ENCODE results near the gene PRSS57.
A peak's percentile ranks its signal among the peaks of the same experiment; 100 is the strongest.

The PRSS57 gene

DNA sequence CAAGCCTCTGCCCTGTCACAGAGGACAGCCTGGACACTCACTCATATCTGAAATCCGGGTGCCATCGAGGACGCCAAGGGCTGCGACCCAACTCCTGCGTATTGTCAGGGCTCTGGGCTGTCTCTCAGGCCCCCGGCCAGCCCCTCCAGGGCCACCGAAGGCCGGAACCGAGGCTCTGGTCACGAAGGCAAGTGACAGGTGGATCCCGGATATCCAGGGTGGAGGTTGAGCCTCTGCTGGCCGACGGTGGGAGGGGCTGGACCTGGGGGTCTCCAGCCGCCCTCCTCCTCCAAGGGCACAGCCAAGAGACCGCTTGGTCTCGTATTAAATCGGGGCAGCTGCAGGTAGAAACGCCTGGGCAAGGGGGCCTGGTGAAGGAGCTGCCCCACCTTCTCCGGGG lies 37.6 kb downstream of the PRSS57 start:
- Mint-ChIP-seq H3K27me3 (no peaks in the 10 kb centered on the region), H3K36me3 (ENCODE audit: insufficient read depth) (peaks cover 68% of the 10 kb centered on the region), H3K9me3 (no peaks in the 10 kb centered on the region), H3K4me3 (peak overlapping the region; percentile 64), H3K27ac (ENCODE audit: low read depth) (peak overlapping the region; percentile 93), H3K4me1 (peaks cover 66% of the 10 kb centered on the region)
- ATAC-seq (replicated peaks; ENCODE audit: extremely low read depth, poor library complexity, severe bottlenecking), result no peak
- no peak for DNase-seq (ENCODE audit: low spot score in 2 of 2)

DNA sequence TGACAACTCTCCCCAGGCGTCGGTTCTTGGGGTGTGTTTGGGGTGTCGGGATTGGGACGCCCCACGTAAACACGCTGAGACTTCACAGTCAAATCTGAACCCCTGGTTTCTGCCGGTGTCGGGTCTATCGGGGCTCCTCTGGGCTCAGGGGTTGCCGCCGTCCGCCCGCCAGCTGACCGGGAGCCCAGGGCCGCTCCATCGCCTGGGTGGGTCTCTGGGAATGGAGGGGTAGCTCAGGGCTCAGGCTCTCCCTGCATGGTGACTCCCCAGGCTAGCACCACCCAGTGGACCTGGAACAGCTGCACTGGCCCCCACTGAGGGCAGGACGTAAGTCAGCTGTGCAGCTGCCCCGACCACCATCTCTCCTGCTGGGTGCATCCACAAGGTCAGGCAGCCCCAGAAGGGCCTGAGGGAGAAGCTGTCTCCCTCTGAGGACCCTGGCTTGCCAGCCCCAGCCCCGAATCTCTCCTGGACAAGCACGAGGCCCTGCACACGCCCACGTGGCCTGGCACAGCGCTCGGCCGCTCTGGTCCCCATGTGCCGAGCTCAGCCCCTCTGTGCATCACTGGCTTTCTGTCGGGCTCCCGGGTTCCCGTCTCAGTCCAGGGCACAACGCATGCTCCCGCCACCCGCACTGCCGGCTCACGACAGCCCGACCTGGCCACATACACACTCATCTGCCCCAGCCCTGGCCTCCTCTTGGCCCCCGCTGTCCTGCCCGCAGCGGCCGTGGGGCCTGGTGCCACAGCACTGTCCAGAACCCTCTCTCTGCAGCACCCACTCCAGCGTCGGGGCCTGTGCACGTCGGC lies 38.3 kb downstream of the PRSS57 start:
- H3K4me1 Mint-ChIP-seq, result peaks cover 64% of the 10 kb centered on the region
- no peaks in the 10 kb centered on the region for H3K9me3 Mint-ChIP-seq
- no peak for ATAC-seq (replicated peaks; ENCODE audit: extremely low read depth, poor library complexity, severe bottlenecking)
- peak overlapping the region; percentile 93 for H3K27ac Mint-ChIP-seq (ENCODE audit: low read depth)
- H3K4me3 Mint-ChIP-seq, result peak overlapping the region; percentile 64
- peaks cover 67% of the 10 kb centered on the region for H3K36me3 Mint-ChIP-seq (ENCODE audit: insufficient read depth)
- H3K27me3 Mint-ChIP-seq, result no peaks in the 10 kb centered on the region
- no peak for DNase-seq (ENCODE audit: low spot score in 2 of 2)

DNA sequence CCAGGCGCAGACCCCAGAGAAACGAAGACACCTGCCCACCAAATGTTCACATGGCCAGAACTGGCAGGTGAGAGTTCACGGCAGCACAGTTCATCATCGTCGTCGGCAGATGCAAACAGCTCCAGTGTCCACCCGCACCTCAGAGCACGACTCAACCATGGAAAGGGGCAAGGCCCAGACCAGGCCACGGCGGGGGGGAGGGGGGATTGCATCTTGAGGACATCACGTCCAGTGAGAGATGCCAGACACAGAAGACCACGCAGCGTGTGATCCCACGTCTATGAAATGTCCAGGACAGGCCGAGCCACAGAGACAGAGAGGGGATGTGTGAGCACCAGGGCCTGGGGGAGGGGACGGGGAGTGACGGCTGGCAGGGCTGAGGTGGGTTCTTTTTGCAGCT lies 39.6 kb downstream of the PRSS57 start:
- Mint-ChIP-seq H3K27ac (ENCODE audit: low read depth) (peak overlapping the region; percentile 93), H3K27me3 (no peaks in the 10 kb centered on the region), H3K4me1 (peaks cover 52% of the 10 kb centered on the region), H3K9me3 (no peaks in the 10 kb centered on the region), H3K4me3 (peak overlapping the region; percentile 64), H3K36me3 (ENCODE audit: insufficient read depth) (peaks cover 61% of the 10 kb centered on the region)
- no peak for ATAC-seq (replicated peaks; ENCODE audit: extremely low read depth, poor library complexity, severe bottlenecking)
- no peak for DNase-seq (ENCODE audit: low spot score in 2 of 2)

DNA sequence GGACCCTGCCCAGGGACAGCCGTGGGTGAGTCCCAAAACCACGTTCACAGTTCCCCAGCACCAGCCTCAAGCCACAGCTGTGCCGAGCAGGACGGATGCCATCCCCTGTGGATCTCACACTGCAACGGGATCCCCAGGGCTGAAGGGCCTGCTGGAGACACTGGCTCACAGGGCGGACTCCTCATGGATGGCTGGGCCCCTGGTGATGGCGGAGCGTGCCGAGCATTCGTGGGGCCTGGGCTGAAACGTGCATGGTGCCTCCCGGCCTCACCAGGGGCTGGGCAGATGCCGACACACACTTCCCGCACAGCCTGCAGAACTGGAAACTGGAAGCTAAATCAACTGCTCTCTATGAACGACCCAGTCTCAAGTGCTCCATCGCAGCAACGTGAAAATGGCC lies 41.8 kb downstream of the PRSS57 start:
- peaks cover 34% of the 10 kb centered on the region for H3K4me1 Mint-ChIP-seq
- H3K27me3 Mint-ChIP-seq, result no peaks in the 10 kb centered on the region
- DNase-seq (ENCODE audit: low spot score in 2 of 2) (no peak), ATAC-seq (replicated peaks; ENCODE audit: extremely low read depth, poor library complexity, severe bottlenecking) (no peak)
- peaks cover 55% of the 10 kb centered on the region for H3K36me3 Mint-ChIP-seq (ENCODE audit: insufficient read depth)
- no peak overlapping the region for H3K27ac Mint-ChIP-seq (ENCODE audit: low read depth)
- H3K4me3 Mint-ChIP-seq, result no peak overlapping the region
- no peaks in the 10 kb centered on the region for H3K9me3 Mint-ChIP-seq

DNA sequence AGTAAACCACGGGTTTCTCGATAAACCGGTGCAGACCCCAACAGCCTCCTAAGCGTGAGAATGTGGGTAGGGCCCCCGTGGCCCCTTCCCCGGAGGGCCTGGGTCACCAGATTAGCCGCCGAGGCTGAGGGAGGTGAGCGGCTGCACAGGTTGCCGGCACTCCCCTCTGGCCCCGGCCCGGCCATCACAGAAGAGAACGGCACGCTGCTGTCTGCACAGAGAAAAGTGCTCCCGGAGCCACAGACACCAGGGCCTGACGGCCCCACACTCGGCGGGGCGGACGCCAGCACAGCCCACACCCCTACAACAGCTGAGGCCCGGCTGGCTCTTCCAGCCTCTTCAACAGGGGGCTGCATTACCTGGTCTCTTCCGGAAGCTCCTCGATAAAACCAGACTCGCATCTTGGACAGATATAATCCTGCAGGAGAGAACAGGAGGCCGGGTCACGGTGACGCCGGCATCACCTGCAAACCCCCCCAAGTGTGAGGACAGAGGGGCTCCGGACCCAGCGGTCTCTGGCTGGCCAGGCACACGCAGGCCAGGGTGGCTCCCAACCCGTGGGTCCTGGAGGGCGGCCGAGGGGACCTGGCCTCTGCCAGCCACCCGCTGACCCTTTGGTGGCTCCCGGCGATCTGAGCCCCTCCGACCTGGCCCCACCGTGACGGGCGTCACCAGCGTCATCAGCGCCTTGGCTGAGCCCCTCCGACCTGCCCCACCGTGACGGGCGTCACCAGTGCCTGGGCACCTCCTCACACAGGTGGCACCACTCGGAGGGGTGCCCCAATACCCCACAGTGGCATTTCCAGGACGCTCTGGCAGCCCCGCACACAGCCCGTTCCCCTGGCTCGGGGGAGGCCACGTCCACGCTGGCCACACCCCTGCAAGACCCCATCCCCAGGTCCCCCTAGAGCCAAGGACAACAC lies 42.5 kb downstream of the PRSS57 start:
- H3K4me3 Mint-ChIP-seq, result no peak overlapping the region
- DNase-seq (ENCODE audit: low spot score in 2 of 2), result no peak
- peaks cover 57% of the 10 kb centered on the region for H3K36me3 Mint-ChIP-seq (ENCODE audit: insufficient read depth)
- H3K27me3 Mint-ChIP-seq, result no peaks in the 10 kb centered on the region
- H3K4me1 Mint-ChIP-seq, result peaks cover 31% of the 10 kb centered on the region
- no peaks in the 10 kb centered on the region for H3K9me3 Mint-ChIP-seq
- ATAC-seq (replicated peaks; ENCODE audit: extremely low read depth, poor library complexity, severe bottlenecking), result no peak
- no peak overlapping the region for H3K27ac Mint-ChIP-seq (ENCODE audit: low read depth)

DNA sequence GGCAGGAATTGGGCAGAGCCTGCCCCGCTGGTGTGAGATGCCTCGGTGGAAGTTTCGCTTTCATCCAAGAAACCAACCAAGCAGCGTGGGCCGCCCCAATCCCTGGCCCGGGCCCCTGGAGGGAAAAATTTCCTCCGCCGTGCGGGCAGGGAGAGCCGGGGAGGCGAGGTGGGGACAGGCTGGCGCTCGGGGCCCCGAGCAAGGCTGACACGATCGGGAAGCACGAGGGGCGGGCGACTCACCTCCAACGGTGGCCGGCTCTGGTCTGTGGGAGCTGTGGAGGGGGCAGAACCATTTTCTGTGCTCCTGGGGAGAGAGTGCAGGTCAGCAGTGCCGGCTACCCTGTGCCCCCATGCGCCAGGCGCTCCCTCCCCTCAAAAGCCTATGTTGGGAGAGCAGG lies 43.3 kb downstream of the PRSS57 start:
- H3K27ac Mint-ChIP-seq (ENCODE audit: low read depth), result no peak overlapping the region
- peaks cover 51% of the 10 kb centered on the region for H3K36me3 Mint-ChIP-seq (ENCODE audit: insufficient read depth)
- H3K27me3 Mint-ChIP-seq, result no peaks in the 10 kb centered on the region
- H3K4me3 Mint-ChIP-seq, result no peak overlapping the region
- DNase-seq (ENCODE audit: low spot score in 2 of 2) (no peak), ATAC-seq (replicated peaks; ENCODE audit: extremely low read depth, poor library complexity, severe bottlenecking) (no peak)
- peaks cover 23% of the 10 kb centered on the region for H3K4me1 Mint-ChIP-seq
- H3K9me3 Mint-ChIP-seq, result no peaks in the 10 kb centered on the region

DNA sequence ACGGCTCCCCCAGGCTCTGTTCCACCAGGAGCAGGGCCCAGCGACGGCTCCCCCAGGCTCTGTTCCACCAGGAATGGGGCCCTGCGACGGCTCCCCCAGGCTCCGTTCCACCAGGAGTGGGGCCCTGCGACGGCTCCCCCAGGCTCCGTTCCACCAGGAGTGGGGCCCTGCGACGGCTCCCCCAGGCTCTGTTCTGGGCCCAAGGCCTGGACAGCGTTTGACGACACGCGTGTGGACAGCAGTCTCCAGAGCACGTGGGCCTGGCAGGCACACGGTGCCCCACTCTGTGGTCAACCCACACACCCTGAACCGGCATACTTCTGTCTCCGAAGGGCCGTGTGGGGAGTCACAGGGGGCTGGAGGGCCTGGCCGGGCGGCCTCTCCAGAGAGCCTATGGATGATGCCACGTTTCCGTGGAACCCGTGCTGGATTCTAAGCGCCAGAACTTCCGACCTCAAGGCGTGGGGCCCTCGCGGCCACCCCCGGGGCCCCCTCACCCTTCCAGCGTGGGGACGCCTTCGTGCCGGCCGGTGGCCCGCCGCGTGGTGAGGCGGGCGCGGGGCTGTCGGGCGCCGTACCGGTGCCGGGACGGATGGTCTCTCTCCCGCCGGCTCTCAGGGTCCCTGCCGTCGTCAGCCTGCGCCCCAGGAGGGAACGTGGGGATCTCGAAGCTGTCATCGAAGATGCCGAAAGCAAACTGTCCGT lies 44.0 kb downstream of the PRSS57 start:
- Mint-ChIP-seq H3K9me3 (no peaks in the 10 kb centered on the region), H3K27me3 (no peaks in the 10 kb centered on the region), H3K36me3 (ENCODE audit: insufficient read depth) (peaks cover 51% of the 10 kb centered on the region), H3K4me1 (peaks cover 16% of the 10 kb centered on the region), H3K27ac (ENCODE audit: low read depth) (no peak overlapping the region), H3K4me3 (no peak overlapping the region)
- DNase-seq (ENCODE audit: low spot score in 2 of 2) (no peak), ATAC-seq (replicated peaks; ENCODE audit: extremely low read depth, poor library complexity, severe bottlenecking) (no peak)

DNA sequence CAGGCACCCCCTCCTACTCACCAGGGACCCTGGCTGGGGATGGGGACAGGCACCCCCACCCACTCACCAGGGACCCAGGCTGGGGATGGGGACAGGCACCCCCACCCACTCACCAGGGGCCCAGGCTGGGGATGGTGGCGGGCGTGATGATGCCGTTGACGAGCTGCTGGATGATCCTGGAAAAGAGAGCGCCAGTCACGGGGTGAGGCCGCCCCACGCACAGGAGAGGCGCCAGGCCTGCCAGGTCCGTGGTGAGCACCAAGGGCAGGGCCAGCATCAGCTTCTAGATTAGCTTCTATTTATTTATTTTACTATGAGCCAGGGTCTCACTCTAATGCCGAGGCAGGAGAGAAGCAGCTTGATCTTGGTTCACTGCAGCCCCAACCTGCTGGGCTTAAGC lies 45.1 kb downstream of the PRSS57 start:
- ATAC-seq (replicated peaks; ENCODE audit: extremely low read depth, poor library complexity, severe bottlenecking), result no peak
- Mint-ChIP-seq H3K36me3 (ENCODE audit: insufficient read depth) (peaks cover 48% of the 10 kb centered on the region), H3K27ac (ENCODE audit: low read depth) (no peak overlapping the region), H3K27me3 (no peaks in the 10 kb centered on the region), H3K4me3 (no peak overlapping the region), H3K9me3 (no peaks in the 10 kb centered on the region), H3K4me1 (peaks cover 4% of the 10 kb centered on the region)
- no peak for DNase-seq (ENCODE audit: low spot score in 2 of 2)

DNA sequence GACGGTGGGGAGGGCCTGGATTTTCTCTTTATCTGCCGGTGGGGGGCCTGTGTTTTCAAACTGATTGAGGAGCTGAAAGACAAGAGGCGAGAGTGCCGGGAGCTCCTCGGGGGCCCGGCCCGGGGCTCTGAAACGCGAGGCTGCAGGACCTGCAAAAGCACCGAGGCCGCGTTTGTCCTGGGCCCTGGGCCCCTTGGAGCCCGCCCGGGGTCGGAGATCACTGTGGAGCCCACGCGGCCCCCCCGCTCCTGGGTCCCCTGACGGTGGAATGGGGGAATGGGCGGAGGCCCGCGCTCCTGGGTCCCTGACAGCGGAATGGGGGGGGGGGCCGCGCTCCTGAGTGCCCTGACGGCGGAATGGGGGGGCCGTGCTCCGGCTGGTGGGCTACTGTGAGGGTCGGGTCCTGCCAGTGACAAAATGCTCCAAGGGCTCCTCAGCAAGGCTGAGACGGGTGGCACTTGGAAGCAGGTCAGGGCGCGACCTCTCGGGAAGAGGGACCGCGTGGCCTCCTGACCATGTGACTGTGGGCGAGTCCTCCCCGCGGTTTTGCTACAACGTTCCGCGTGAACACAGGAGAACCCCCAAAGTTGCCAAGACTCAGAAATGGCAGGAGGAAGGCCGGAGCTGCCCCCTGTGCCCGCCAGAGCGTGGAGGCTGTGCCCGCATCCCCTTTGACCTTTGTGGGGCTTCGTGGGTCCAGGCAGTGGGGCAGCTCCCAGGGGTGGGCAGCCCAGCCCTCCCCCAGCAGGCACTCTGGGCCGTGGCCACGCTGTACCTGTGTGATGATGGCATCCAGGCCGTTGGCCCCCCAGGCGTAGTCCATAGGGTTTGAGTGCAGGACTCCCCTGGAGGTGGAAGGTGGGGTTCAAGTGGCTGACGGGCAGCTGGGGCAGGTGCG lies 46.1 kb downstream of the PRSS57 start:
- no peak for DNase-seq (ENCODE audit: low spot score in 2 of 2)
- H3K4me1 Mint-ChIP-seq, result no peaks in the 10 kb centered on the region
- no peak overlapping the region for H3K27ac Mint-ChIP-seq (ENCODE audit: low read depth)
- no peak overlapping the region for H3K4me3 Mint-ChIP-seq
- H3K9me3 Mint-ChIP-seq, result no peaks in the 10 kb centered on the region
- H3K36me3 Mint-ChIP-seq (ENCODE audit: insufficient read depth), result peaks cover 43% of the 10 kb centered on the region
- ATAC-seq (replicated peaks; ENCODE audit: extremely low read depth, poor library complexity, severe bottlenecking), result no peak
- no peaks in the 10 kb centered on the region for H3K27me3 Mint-ChIP-seq

DNA sequence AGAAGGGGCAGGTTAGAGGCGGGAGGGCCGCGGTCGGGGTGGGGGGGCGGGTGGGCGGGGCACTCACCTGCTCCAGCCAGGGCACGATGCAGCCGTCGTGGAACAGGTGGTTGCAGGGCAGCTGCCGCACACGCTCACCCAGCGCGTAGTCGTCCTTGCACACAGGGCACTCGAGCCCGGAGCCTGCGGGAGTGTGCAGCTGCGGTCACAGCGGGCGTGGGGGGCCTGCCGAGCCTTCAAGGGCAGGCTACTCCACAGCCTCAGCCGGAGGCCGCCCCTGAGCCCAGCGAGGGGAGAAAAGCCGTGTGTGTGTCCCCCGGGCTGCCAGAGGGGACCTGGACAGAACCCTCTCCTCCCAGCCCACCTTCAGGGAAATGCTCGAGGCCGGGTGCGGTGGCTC lies 46.9 kb downstream of the PRSS57 start:
- no peak overlapping the region for H3K27ac Mint-ChIP-seq (ENCODE audit: low read depth)
- no peaks in the 10 kb centered on the region for H3K9me3 Mint-ChIP-seq
- DNase-seq (ENCODE audit: low spot score in 2 of 2), result no peak
- H3K4me1 Mint-ChIP-seq, result no peaks in the 10 kb centered on the region
- peaks cover 36% of the 10 kb centered on the region for H3K36me3 Mint-ChIP-seq (ENCODE audit: insufficient read depth)
- H3K27me3 Mint-ChIP-seq, result no peaks in the 10 kb centered on the region
- H3K4me3 Mint-ChIP-seq, result no peak overlapping the region
- ATAC-seq (replicated peaks; ENCODE audit: extremely low read depth, poor library complexity, severe bottlenecking), result no peak

DNA sequence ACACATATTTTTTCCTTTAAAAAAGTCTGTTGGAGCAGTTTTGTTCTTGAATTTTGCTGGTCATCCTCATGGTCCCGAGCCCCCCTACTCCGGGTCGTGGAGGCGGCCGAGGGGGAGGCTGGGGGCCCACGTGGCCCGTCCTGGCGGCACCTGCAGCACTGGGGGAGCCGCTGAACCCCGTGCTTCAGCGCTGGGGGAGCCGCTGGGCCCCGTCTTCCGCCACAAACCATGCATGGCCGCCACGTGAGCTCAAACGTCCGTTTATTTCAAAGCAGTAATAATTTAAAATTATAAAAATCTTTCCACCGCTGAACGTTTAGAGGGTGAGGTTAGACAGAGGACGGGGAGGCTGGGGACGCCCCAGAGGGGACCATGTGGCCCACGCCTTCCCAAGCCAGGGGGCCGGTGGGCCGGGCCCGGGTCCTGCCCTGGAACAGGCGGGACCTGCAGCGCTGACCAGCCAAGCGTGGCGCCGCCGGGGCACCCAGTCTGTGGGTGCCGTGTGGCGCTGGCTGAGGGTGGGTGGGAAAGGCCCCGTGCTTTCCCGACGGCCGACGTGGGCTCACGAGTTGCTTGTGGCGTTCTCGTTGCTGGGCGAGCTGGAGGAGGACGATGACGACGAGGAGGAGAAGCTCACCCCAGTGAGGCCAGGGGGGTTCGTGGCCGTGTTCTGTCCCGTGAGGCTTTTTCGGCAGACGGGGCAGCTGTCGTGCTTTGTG lies 47.5 kb downstream of the PRSS57 start:
- no peak overlapping the region for H3K4me3 Mint-ChIP-seq
- H3K27me3 Mint-ChIP-seq, result no peaks in the 10 kb centered on the region
- H3K36me3 Mint-ChIP-seq (ENCODE audit: insufficient read depth), result peaks cover 34% of the 10 kb centered on the region
- DNase-seq (ENCODE audit: low spot score in 2 of 2) (no peak), ATAC-seq (replicated peaks; ENCODE audit: extremely low read depth, poor library complexity, severe bottlenecking) (no peak)
- H3K4me1 Mint-ChIP-seq, result no peaks in the 10 kb centered on the region
- H3K9me3 Mint-ChIP-seq, result no peaks in the 10 kb centered on the region
- no peak overlapping the region for H3K27ac Mint-ChIP-seq (ENCODE audit: low read depth)

All from central memory CD8-positive, alpha-beta T cell (primary cell).